GM20431 (cell line): ENCODE results near the gene KIFC1.

ENCODE experiments used
- in situ Hi-C: fragments of 300-500 bp; cut with MseI, MboI; formaldehyde crosslinking; loops from one replicate; pipeline ENCODE4 v1.15.0; 2020; ENCODE audit warnings: low sequenced_read_pairs; ENCODE audit not compliant: unreplicated experiment

Gene KIFC1

DNA sequence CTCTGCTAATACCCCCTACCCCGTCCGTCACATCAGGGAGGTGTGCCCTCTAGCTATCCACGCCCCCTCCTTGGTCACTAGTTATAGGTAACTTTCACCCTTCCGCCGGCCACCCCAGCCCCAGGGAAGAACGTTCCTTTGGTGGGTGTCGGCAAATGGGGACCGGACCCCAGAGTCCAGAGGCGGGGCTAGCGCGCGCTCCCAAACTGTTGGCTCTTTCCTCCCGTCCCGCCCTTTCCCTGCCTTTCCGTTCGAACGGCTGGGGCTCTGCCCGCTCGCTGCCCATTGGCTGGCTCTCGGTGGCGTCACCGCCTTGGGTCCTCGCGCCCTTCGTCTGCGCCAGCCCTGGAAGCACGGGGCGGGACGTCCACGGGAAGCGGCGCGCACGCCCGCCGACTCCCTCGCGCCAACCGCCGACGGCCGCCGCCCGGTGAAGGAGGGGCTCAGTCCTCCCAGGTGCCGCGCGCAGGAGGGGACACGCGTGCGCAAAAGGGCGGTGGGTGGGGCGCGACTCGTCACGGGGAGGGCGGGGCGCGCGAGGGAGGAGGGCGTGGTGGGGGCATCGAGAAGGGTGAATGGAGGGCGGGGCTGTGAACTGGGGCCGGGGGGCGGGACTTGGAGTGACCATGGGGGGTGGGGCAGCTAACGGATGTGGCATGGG lies 18.6 kb downstream of the KIFC1 start:
- in situ Hi-C loops = no loop called here

GRCh38 chr6:33410711-33411631 lies 19.3 kb downstream of the KIFC1 start, which contains the start of gene PHF1:
PHF1 (plus strand) TSS chr6:33411014; CDS start chr6:33412264, 1,250 bp downstream.
- in situ Hi-C loops = no loop called here

DNA sequence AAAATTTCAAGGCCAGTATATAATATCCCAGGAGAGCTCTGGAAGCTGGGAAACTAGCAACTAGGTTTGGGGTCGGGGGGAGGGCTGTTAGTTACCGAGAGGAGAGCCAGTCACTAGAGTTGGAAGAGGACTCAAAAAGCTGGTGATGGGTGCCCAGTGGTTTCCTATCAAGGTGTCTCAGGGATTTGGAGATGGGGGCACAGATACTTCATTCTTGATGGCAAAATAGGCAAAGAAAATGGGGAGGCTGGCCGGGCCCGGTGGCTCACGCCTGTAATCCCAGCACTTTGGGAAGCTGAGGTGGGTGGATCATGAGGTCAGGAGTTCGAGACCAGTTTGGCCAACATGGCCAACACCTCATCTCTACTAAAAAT lies 20.0 kb downstream of the KIFC1 start:
- in situ Hi-C loops = no loop called here

GRCh38 chr6:33412140-33413009 lies 20.8 kb downstream of the KIFC1 start:
- in situ Hi-C loops = no loop called here

GRCh38 chr6:33413241-33414120 lies 21.9 kb downstream of the KIFC1 start:
- in situ Hi-C loops = no loop called here

DNA sequence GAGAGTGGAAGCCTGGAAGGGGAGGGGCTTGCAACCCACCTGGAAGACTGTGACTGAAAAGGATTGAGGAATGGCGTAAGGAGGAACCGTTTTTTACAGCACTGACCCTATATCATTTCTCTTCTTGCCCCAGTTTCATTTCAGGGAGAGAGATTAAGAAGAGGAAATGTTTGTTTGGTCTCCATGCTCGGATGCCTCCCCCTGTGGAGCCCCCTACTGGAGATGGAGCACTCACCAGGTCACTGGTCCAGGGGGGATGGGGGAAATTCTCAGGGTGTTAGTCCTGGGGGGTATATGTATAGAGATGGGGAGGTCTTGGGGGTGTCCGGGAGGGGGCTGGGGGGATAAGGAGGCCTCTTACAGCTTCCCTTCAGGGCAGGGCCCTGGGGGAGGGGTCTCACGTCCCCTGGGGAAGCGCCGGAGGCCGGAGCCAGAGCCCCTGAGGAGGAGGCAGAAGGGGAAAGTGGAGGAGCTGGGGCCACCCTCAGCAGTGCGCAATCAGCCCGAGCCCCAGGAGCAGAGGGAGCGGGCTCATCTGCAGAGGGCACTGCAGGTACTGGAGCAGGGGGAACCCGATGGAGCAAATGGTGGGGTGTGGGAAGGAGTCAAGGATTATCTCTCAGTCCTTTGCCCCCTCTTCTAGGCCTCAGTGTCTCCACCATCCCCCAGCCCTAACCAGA lies 23.1 kb downstream of the KIFC1 start:
- in situ Hi-C loops = no loop called here

DNA sequence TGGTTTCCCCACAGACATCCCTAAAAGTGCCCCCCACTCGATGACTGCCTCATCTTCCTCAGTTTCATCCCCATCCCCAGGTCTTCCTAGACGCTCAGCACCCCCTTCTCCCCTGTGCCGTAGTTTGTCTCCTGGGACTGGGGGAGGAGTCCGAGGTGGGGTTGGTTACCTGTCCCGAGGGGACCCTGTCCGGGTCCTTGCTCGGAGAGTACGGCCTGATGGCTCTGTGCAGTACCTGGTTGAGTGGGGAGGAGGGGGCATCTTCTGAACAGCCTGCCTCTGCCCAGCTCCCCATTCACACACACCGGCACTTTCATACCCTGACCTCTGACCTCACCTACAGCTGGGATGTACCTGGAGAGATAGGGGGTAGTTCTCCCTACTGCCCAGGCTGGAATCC lies 24.2 kb downstream of the KIFC1 start:
- in situ Hi-C loops = no loop called here

- in situ Hi-C loops = no loop called here
Measured at GRCh38 chr6:33416386-33417127, 24.9 kb downstream of the KIFC1 start.

DNA sequence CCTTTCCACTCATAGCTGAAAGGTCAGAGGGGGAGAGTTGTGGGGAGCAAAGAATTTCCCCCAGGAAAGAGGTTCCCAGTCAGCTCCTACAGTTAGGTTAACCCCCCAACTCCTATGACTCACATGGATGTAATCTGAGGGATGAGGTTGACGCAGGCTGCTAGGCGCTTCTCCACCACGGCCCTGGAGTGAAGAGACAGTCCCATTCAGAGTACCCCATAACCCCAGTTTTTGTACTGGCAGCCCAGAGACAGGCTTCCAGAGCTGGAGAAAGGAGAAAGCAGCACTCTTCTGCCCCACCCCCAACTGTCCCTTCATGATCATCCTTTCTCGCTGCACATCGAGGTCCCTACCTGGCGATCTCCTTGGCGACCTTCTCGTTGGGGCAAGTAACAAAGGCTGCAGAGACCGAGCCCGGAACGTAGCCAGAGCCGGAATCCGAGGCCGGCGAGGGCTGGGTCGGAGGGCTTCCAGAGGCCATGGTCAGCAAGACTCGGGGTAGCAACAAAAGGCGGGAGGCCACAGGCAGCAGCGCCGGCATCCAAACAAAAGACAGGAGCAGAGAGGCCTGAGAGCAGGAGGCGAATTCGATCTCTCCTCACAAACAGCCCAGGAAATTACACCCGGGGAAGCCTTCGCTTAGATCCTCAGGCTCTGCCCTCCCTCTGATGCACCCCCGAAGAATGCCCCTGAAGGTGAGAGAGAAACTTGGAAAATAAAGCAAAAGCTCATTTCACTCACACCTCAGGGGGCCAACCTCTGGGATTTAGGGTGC lies 25.7 kb downstream of the KIFC1 start:
- in situ Hi-C loops = no loop called here

DNA sequence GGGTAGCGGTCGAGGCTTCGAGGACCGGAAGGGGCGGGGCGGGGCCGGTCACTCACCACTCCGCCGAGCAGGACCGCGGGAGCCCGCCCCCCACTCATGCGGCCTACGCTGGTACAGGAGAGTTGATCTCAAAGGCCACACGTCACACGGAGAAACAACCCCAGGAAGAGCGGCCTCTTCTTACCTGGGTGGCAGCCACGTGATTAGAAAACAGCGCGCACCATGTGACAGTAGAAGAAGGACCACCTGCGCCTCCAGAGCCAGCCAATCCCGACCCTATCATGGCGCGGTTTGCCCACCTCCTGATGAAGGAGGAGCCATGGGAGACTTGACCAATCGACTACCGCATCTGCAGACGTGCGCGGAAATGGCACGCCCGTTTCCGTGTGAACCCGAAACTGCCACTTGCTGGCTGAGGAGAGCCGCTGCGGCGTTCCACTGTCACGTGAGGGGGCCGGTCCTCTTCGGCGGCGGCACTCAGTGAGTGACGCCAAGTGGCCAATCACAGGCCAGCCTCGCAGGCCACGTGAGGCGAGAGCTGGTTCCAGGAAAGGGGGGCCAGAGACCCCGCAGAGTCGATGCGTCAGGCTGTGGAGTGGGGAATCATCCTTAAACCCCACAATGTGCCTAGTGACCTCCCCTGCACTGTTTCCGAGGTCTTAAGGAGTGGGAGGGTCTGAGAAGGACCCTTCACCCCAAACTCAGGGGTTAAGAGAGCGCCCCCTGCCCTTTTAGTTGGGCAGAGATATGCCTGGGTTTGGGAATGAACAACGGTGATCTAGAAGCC lies 26.5 kb downstream of the KIFC1 start, which contains the start of gene CUTA:
TSS of gene CUTA (minus strand) at position 205 of the 787 bp plus-strand sequence. CDS start at position 98, 107 bp downstream.
- in situ Hi-C loops = no loop called here

DNA sequence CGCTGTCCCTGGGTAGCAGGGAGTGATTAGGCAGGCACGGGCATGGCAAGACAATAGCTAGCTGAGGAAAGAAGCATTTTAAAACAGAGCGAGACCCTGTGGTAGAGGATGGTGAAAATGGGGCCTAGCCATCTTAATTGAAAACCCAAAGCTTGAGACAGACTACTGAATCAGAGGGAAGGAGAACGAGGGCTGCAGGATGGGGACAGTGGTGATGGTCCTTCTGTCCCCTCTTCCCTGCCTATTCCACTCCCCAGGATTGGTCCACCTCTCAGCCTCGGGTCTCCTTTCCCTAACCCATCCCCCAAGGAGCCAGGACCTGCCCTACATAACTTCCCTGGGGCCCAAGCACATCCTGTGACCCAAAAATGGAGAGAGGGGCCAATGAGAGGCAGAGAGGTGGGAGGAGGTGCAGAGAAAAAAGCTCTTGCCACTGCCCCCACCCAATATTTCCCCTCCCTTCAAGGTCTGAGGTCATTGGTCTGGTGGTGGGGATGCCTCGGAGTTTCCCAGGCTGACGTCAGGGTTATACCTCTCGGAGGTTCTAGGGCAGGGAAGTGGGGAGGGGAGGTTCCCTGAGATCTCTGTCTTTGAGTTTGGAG lies 27.2 kb downstream of the KIFC1 start:
- in situ Hi-C loops = no loop called here

DNA sequence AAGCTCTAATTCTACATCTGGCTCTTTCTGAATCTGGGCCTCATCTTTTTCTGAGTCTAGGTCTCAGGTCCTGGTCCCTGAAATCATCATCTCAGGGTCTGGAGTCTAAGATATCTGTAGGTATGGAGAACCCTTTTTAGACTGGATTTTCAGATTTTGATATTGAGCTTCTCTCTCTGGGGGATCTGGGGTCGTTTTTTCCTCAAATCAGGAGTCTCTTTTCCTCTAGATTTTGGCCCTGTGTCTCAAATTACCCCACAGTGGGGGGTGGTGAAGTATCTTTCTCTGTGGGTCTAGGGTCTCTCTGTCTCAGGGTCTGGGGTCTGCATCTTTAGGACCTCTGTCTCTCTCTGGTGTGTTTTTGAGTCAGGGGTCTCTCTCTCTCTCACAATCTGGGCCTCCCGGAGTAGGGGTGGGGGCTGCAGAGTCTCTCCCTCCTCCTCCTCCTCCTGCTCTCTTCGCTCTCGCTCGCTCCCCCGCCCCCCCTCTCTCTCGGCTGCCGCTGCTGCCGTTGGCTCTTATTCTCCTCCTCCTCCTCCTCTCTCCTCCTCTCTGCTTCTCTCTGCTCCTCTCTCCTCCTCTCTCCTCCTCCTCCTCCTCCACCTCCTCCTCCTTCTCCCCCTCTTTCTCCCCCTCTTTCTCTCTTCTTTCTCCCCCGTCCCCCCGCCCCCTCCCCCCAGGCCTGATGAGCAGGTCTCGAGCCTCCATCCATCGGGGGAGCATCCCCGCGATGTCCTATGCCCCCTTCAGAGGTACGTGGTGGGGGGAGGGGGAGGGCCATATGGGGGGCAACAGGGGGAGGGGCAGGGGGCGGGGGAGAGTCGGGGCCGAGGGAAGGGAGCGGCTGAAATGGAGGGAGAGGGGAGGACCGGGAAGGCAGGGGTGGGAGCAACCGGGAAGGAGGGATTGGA lies 28.2 kb downstream of the KIFC1 start, which contains the start of gene SYNGAP1:
TSS of gene SYNGAP1 (plus strand) at position 486 of the 911 bp plus-strand sequence. CDS start at position 686, 200 bp downstream.
- in situ Hi-C loops = no loop called here

GRCh38 chr6:33420491-33421343 lies 29.1 kb downstream of the KIFC1 start:
- in situ Hi-C loops = no loop called here

DNA sequence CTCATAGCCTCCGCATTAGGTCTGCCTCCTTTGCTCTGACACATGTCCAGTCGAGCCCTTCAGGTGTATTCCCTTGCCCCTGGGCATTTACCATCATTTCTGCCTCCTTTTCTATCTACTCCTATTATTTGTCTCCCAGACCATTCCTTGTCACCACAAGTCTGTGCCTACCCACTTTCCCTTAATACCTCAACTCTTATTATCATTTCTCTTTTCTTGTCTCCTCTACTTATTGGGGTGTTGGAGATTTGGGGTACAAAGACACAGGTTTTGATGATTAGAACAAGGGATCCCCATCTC lies 29.7 kb downstream of the KIFC1 start:
- in situ Hi-C loops = no loop called here
